B cell (primary cell): Measurements from ENCODE around the gene SESN3. TPM values are rescaled to one million over a fixed set of nuclear protein-coding genes. Genes with fewer than 3 reads are reported as not detected.

Source experiments
- ATAC-seq: fragments of 200-7000 bp; cut with Tn5 transposase; one replicate; pipeline ENCODE4 v1.10.0; 2021; ENCODE audit warnings: low read depth, mild to moderate bottlenecking, moderate number of reproducible peaks, moderate library complexity
- CTCF ChIA-PET: fragments of 350-600 bp; sonication (Branson Sonifier 250); formaldehyde crosslinking; loops from one replicate; lab custom pipeline; 2021; ENCODE audit warnings: antibody characterized with exemption, inconsistent platforms; lab: Charles Lee
- POLR2A ChIA-PET: fragments of 350-600 bp; sonication (Branson Sonifier 250); formaldehyde crosslinking; loops from one replicate; lab custom pipeline; 2021; ENCODE audit warnings: antibody characterized with exemption; lab: Charles Lee
- DNase-seq: peaks from one replicate; pipeline ENCODE4 v3.0.0; 2013
- H2AFZ ChIP-seq: 2 replicates; pipeline ENCODE4 v1.6.1; 2012; ENCODE audit warnings: mild to moderate bottlenecking, low read depth, low read length; ENCODE audit not compliant: insufficient read depth, poor library complexity, severe bottlenecking
- H3K27ac ChIP-seq, 2 donors: 1 replicate in 1 of 2; 2 replicates in 1 of 2; pipeline ENCODE4 v1.5.1; 2012 to 2013; ENCODE audit warnings: low read length in 2 of 2, mild to moderate bottlenecking in 2 of 2, moderate library complexity in 1 of 2
- H3K27me3 ChIP-seq, 4 experiments: fragments of 200-600 bp in 1 of 4; sonication (generic) in 1 of 4; replicated peaks in 1 of 4; 1 replicate in 2 of 4; 2 replicates in 2 of 4; pipeline versions ENCODE4 v1.6.1 to v1.7.0; 2013 to 2016; ENCODE audit warnings: low read length in 3 of 4, mild to moderate bottlenecking in 2 of 4, mixed read lengths in 1 of 4, moderate library complexity in 1 of 4; ENCODE audit not compliant: insufficient read depth in 4 of 4, control insufficient read depth in 3 of 4; ENCODE audit errors: control extremely low read depth in 1 of 4
- H3K36me3 ChIP-seq, 2 experiments: replicated peaks in 1 of 2; 1 replicate in 1 of 2; 2 replicates in 1 of 2; pipeline versions ENCODE4 v1.6.1 to v1.7.1; 2013; ENCODE audit warnings: low read length in 1 of 2; ENCODE audit not compliant: insufficient read depth in 2 of 2, control insufficient read depth in 1 of 2; ENCODE audit errors: control extremely low read depth in 1 of 2, extremely low read depth in 1 of 2
- H3K4me1 ChIP-seq, 2 donors: fragments of 200-600 bp in 1 of 2; sonication (generic) in 1 of 2; 1 replicate in 1 of 2; 2 replicates in 1 of 2; pipeline versions ENCODE4 v1.5.1 to v1.6.1; 2013 to 2017; ENCODE audit warnings: low read length in 2 of 2; ENCODE audit not compliant: control insufficient read depth in 2 of 2, insufficient read depth in 2 of 2
- H3K4me2 ChIP-seq: replicated peaks from 2 replicates; pipeline ENCODE3; 2012; ENCODE audit warnings: mild to moderate bottlenecking, low read depth, low read length; ENCODE audit not compliant: poor library complexity, severe bottlenecking
- H3K4me3 ChIP-seq, 5 experiments: fragments of 200-600 bp in 1 of 5; sonication (generic) in 1 of 5; 1 replicate in 3 of 5; 2 replicates in 2 of 5; pipeline versions ENCODE4 v1.5.1 to v1.7.0; 2011 to 2016; ENCODE audit warnings: low read length in 4 of 5, mild to moderate bottlenecking in 4 of 5, low read depth in 2 of 5, control low read depth in 1 of 5, moderate library complexity in 1 of 5; ENCODE audit not compliant: insufficient read depth in 1 of 5; ENCODE audit errors: control extremely low read depth in 1 of 5, extremely low read depth in 1 of 5
- H3K79me2 ChIP-seq: fragments of 200-600 bp; sonication (generic); one replicate; pipeline ENCODE4 v1.6.0; 2016; ENCODE audit warnings: low read length; ENCODE audit not compliant: control insufficient read depth, insufficient read depth
- H3K9ac ChIP-seq: fragments of 200-600 bp; sonication (generic); 2 replicates; pipeline ENCODE4 v1.6.1; 2017; ENCODE audit warnings: mild to moderate bottlenecking, low read length, moderate library complexity
- H3K9me3 ChIP-seq, 3 donors: one replicate each; pipeline versions ENCODE4 v1.6.1 to v1.7.1; 2013; ENCODE audit warnings: low read length in 2 of 3; ENCODE audit not compliant: control insufficient read depth in 2 of 3, insufficient read depth in 1 of 3; ENCODE audit errors: control extremely low read depth in 1 of 3
- H4K20me1 ChIP-seq: 2 replicates; pipeline ENCODE4 v1.6.0; 2012; ENCODE audit warnings: mild to moderate bottlenecking, low read length; ENCODE audit not compliant: insufficient read depth, control insufficient read depth, poor library complexity, severe bottlenecking
- H3K27ac Mint-ChIP-seq: one replicate; pipeline ENCODE4 v1.8.0; 2021; ENCODE audit warnings: mixed read lengths
- H3K27me3 Mint-ChIP-seq: one replicate; pipeline ENCODE4 v1.8.0; 2021; ENCODE audit warnings: mixed read lengths
- H3K4me1 Mint-ChIP-seq: one replicate; pipeline ENCODE4 v1.8.0; 2021; ENCODE audit warnings: mixed read lengths
- H3K4me3 Mint-ChIP-seq: one replicate; pipeline ENCODE4 v1.8.0; 2021; ENCODE audit warnings: mixed read lengths
- H3K9me3 Mint-ChIP-seq: one replicate; pipeline ENCODE4 v1.8.0; 2022; ENCODE audit warnings: mixed read lengths; ENCODE audit not compliant: insufficient read depth
- CTCF ChIP-seq: fragments of 200-600 bp; IDR thresholded peaks from one replicate; pipeline ENCODE4 v1.8.0; 2022; ENCODE audit warnings: antibody characterized with exemption, mild to moderate bottlenecking
- EZH2 ChIP-seq: IDR thresholded peaks from 2 replicates; pipeline ENCODE4 v1.6.1; 2012; ENCODE audit warnings: borderline replicate concordance, low read depth, mild to moderate bottlenecking, moderate library complexity, low read length; ENCODE audit not compliant: insufficient read depth, poor library complexity, severe bottlenecking
- WGBS: methylation state at CpG from one replicate; pipeline ENCODE4 v1.1.5; 2013; ENCODE audit warnings: missing lambda C conversion rate; ENCODE audit not compliant: insufficient coverage; 5-methylcytosine and 5-hydroxymethylcytosine counted together
- intact Hi-C: fragments of 100-400 bp; cut with micrococcal nuclease; formaldehyde crosslinking; loops from one replicate; pipeline ENCODE4 v1.10.0; 2022
- polyA plus RNA-seq: library from polyadenylated mRNA; depleted of rRNA; stranded (reverse); fragments of >200 nt; gene quantifications from 2 replicates; pipeline ENCODE4 v1.2.3, GENCODE V29; 2012
- total RNA-seq, 2 donors: library from RNA; stranded (reverse); fragments of 120-200 nt in 1 of 2; gene quantifications; 1 replicate in 1 of 2; 2 replicates in 1 of 2; pipeline versions ENCODE4 v1.2.3 to v1.2.4, GENCODE V29; 2013 to 2022

The SESN3 gene
- total and polyA plus RNA-seq, 2 donors (not counting 1 experiment from before 2014, with no cell fraction given): 10.1 to 519 TPM

GRCh38 chr11:95256321-95256779, 25.3 kb upstream of the SESN3 start:
- Mint-ChIP-seq H3K4me3 (peak overlapping the region; percentile 72), H3K27me3 (no peaks in the 10 kb centered on the region), H3K4me1 (peaks cover 76% of the 10 kb centered on the region), H3K27ac (peak overlapping the region; percentile 97), H3K9me3 (no peaks in the 10 kb centered on the region)
- Histone ChIP-seq H3K4me1 (peaks cover 57 to 72% of the 10 kb centered on the region in 2 donors), H2AFZ (peak overlapping the region; percentile 44), H3K4me2 (peak overlapping the region; percentile 67), H3K27ac (peak overlapping the region; percentile 83 to 93), H3K9ac (peak overlapping the region; percentile 23), H3K4me3 (peak overlapping the region in 2 of 5 experiments; percentile 25 to 34), H3K79me2 (no peaks in the 10 kb centered on the region), H4K20me1 (no peaks in the 10 kb centered on the region), H3K36me3 (no peaks in the 10 kb centered on the region), H3K27me3 (no peaks in the 10 kb centered on the region), H3K9me3 (peaks cover 0 to 5% (median 0%) of the 10 kb centered on the region in 3 donors)
- intact Hi-C loops: loop anchor here (2.0 kb wide), 1 partner anchor 40 kb away; no protein-coding TSS in a partner anchor
- WGBS: 59% methylated on average over 4 of the region's 9 CpGs
- no peak for TF ChIP-seq EZH2
- TF ChIP-seq CTCF: no peak
- ChIA-PET CTCF (interaction anchor here (1.1 to 4.6 kb wide), 6 partner anchors 11 to 449 kb away, joined by 3 to 43 read pairs (median 4); partner anchors contain the start of gene SESN3), POLR2A (interaction anchor here (0.6 to 6.4 kb wide), 3 partner anchors 14 to 25 kb away, joined by 4 to 63 read pairs (median 5); partner anchors contain the start of gene SESN3)
- peak; percentile 56 for DNase-seq
- ATAC-seq: peak; percentile 21
